ENCODE data around the gene FAM83B.
"Not testable (repeated sequence)": the region's sequence is repeated elsewhere in the genome, so short reads cannot be mapped to it uniquely, and the experiment has no call there.

FAM83B gene

GRCh38 chr6:54846243-54846856 is at the start of gene FAM83B:
Gene FAM83B (plus strand): TSS chr6:54846771. CDS start chr6:54870247, 23,476 bp downstream.
- FAIRE-seq = no peak

GRCh38 chr6:54796918-54797317 is 49.7 kb upstream of the FAM83B start:
- not testable (repeated sequence) for FAIRE-seq

GRCh38 chr6:54800050-54800600 is 46.4 kb upstream of the FAM83B start:
- FAIRE-seq = no peak

GRCh38 chr6:54801244-54801643 is 45.3 kb upstream of the FAM83B start:
- FAIRE-seq = no peak

- FAIRE-seq = peak; percentile 38
These were observed 44.9 kb upstream of the FAM83B start for GRCh38 chr6:54801669-54802068.

GRCh38 chr6:54802775-54803634 is 43.6 kb upstream of the FAM83B start:
- no peak for FAIRE-seq

- FAIRE-seq = no peak
These were observed 41.5 kb upstream of the FAM83B start for GRCh38 chr6:54805077-54805476.

- no peak for FAIRE-seq
These were observed 36.4 kb upstream of the FAM83B start for GRCh38 chr6:54810147-54810546.

GRCh38 chr6:54813892-54814291 is 32.7 kb upstream of the FAM83B start:
- FAIRE-seq = no peak

- FAIRE-seq = no peak
These were observed 29.3 kb upstream of the FAM83B start for GRCh38 chr6:54817236-54817635.

GRCh38 chr6:54817834-54818233 is 28.7 kb upstream of the FAM83B start:
- no peak for FAIRE-seq

GRCh38 chr6:54824225-54824624 is 22.3 kb upstream of the FAM83B start:
- FAIRE-seq = not testable (repeated sequence)

GRCh38 chr6:54827010-54827409 is 19.6 kb upstream of the FAM83B start:
- FAIRE-seq = no peak

- no peak for FAIRE-seq
These were observed 16.4 kb upstream of the FAM83B start for GRCh38 chr6:54830216-54830615.

GRCh38 chr6:54835176-54835575 is 11.4 kb upstream of the FAM83B start:
- no peak for FAIRE-seq

- no peak for FAIRE-seq
These were observed 495 bp downstream of the FAM83B start for GRCh38 chr6:54846857-54847674.

- FAIRE-seq = no peak
These were observed 1.4 kb downstream of the FAM83B start for GRCh38 chr6:54847799-54848597.

- no peak for FAIRE-seq
These were observed 3.5 kb downstream of the FAM83B start for GRCh38 chr6:54850114-54850513.

GRCh38 chr6:54856129-54856528 is 9.6 kb downstream of the FAM83B start:
- no peak for FAIRE-seq

GRCh38 chr6:54860132-54860531 is 13.6 kb downstream of the FAM83B start:
- no peak for FAIRE-seq

- no peak for FAIRE-seq
These were observed 14.2 kb downstream of the FAM83B start for GRCh38 chr6:54860739-54861138.

GRCh38 chr6:54861905-54862616 is 15.5 kb downstream of the FAM83B start:
- FAIRE-seq = no peak
